Measurements from ENCODE around the gene RIPOR2.
"Not testable (repeated sequence)": the region's sequence is repeated elsewhere in the genome, so short reads cannot be mapped to it uniquely, and the experiment has no call there.

Gene RIPOR2

GRCh38 chr6:24757611-24758010, 178.1 kb downstream of the RIPOR2 start:
- no peak for DNase-seq

- DNase-seq: no peak
Observed at GRCh38 chr6:24755279-24755678, 180.5 kb downstream of the RIPOR2 start.

DNA sequence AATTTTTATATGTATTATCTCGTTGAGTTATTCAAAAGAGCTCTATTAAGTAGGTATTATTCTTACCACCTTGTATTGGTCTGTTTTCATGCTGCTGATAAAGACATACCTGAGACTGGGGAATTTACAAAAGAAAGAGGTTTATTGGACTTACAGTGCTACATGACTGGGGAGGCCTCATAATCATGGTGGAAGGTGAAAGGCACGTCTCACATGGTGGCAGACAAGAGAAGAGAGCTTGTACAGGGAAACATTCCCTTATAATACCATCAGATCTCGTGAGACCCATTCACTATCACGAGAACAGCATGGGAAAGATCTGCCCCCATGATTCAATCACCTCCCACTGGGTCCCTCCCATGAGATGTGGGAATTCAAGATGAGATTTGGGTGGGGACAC, 181.4 kb downstream of the RIPOR2 start:
- DNase-seq: not testable (repeated sequence)
